ENCODE results near the gene ZNF17. TPM values are rescaled to one million over a fixed set of nuclear protein-coding genes. Genes with fewer than 3 reads are reported as not detected.

The ZNF17 gene
- polyA plus RNA-seq, 2 of the 4 experiments (the other 2 are of a cell fraction), result 4.1 to 6.4 TPM

DNA sequence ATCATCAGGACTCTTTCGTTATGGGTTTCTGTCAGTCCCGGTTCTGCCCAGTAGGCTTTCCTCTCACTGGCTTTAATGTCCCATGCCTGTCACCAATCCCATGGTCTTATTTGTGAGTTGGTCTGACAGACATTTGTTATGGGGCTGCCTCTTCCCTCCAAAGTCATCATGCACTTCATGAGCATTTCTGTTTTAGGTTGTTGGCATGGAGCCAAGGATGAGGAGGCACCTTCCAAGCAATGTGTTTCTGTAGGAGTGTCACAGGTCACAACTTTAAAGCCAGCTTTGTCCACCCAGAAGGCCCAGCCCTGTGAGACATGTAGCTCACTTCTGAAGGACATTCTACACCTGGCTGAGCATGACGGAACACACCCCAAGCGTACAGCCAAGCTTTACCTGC, 8.5 kb downstream of the ZNF17 start:
- WGBS (ENCODE audit: missing lambda C conversion rate), result 97% methylated on average over 4 of the region's 4 CpGs
- FAIRE-seq, result no peak
- no peak overlapping the region for H3K27ac ChIP-seq
- no peak overlapping the region for H3K4me3 ChIP-seq
- no peak for ATAC-seq
- ChIA-PET CTCF (no interaction called here), POLR2A (no interaction called here)
- no peak overlapping the region for H3K4me2 ChIP-seq
- no peak for DNase-seq (ENCODE audit: low read depth in 1 of 2, low spot score in 1 of 2)
- H3K9me3 ChIP-seq, result peaks cover 95% of the 10 kb centered on the region
- TF ChIP-seq ZNF302 (CRISPR knock-in tag; IDR thresholded peaks at IDR 0.05) (no peak), MAZ (IDR thresholded peaks at IDR 0.05; ENCODE audit: borderline replicate concordance, low read depth, low read length) (no peak), RNF2 (IDR thresholded peaks at IDR 0.05; ENCODE audit: borderline replicate concordance, low read depth) (no peak), RAD21 (conservative IDR thresholded peaks at IDR 0.05 in 1 of 2, IDR thresholded peaks at IDR 0.05 in 1 of 2) (no peak), HDAC2 (IDR thresholded peaks at IDR 0.05) (no peak)
- TF ChIP-seq, protein P1, sequence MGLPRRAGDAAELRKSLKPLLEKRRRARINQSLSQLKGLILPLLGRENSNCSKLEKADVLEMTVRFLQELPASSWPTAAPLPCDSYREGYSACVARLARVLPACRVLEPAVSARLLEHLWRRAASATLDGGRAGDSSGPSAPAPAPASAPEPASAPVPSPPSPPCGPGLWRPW (IDR thresholded peaks at IDR 0.05), result no peak
- TF ChIP-seq, protein P2, sequence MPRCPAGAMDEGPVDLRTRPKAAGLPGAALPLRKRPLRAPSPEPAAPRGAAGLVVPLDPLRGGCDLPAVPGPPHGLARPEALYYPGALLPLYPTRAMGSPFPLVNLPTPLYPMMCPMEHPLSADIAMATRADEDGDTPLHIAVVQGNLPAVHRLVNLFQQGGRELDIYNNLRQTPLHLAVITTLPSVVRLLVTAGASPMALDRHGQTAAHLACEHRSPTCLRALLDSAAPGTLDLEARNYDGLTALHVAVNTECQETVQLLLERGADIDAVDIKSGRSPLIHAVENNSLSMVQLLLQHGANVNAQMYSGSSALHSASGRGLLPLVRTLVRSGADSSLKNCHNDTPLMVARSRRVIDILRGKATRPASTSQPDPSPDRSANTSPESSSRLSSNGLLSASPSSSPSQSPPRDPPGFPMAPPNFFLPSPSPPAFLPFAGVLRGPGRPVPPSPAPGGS (IDR thresholded peaks at IDR 0.05), result no peak
- no peaks in the 10 kb centered on the region for H3K4me1 ChIP-seq

DNA sequence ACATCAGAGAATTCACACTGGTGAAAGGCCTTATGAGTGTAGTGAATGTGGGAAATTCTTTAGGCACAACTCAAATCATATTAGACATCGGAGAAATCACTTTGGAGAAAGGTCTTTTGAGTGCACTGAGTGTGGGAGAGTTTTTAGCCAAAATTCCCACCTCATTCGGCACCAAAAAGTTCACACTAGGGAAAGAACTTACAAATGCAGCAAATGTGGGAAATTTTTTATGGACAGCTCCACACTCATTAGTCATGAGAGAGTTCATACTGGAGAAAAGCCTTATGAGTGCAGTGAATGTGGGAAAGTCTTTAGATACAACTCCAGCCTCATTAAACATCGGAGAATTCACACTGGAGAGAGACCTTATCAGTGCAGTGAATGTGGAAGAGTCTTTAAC, 10.1 kb downstream of the ZNF17 start:
- DNase-seq (ENCODE audit: low read depth in 1 of 2, low spot score in 1 of 2) (no peak), FAIRE-seq (no peak)
- CTCF ChIA-PET, result no interaction called here

DNA sequence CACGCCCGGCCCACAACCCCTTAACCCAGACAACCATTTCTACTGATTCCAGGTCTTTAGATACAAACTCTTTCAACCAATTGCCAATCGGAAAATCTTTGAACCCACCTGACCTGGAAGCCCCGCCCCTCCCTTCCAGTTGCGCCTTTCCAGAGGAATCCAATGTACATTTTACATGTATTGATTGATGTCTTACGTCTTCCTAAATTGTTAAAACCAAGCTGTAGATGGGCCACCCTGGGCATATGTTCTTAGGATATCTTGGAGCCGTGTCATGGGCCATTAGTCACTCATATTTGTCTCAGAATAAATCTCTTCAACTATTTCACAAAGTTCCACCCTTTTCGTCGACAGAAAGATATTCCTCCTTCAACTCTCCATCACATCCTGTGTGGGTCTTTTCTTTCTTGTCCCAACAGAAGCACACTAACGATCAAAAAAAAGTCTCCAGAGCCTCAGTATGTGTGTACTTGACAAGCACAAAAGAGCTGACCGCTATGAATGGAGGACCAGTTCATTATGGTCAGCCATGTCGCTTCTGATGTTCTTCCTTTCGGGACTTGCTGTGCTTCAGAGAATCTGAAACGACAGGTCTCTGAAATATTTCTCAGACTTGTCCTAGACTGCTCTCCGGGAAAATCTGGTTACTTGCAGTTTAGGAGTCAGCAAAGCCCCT, 23.6 kb downstream of the ZNF17 start:
- Histone ChIP-seq H3K9me3 (peaks cover 79% of the 10 kb centered on the region), H3K4me2 (peak overlapping the region; percentile 77), H3K4me1 (no peaks in the 10 kb centered on the region), H3K4me3 (peak overlapping the region; percentile 85), H3K27ac (peak overlapping the region; percentile 52 to 61)
- no peak for FAIRE-seq
- ChIA-PET CTCF (interaction anchor here (0.7 to 0.9 kb wide), 2 partner anchors 17 to 20 kb away, joined by 3 read pairs; no protein-coding TSS in a partner anchor), POLR2A (interaction anchor here (0.6 kb wide), 1 partner anchor 568 kb away, joined by 3 read pairs; the partner anchor contains the start of gene ZNF606)
- 46% methylated on average over 15 of the region's 15 CpGs for WGBS (ENCODE audit: missing lambda C conversion rate)
- ATAC-seq, result peak; percentile 13 to 25; a peak in 3 of 6 replicates
- TF ChIP-seq ESRRA (IDR thresholded peaks at IDR 0.05; ENCODE audit: borderline replicate concordance, low read length) (no peak), CHD4 (IDR thresholded peaks at IDR 0.05; ENCODE audit: borderline replicate concordance) (0 out of 2 replicates have a peak, but pooled peaks have one; percentile 29), KDM1A (IDR thresholded peaks at IDR 0.05; ENCODE audit: low read depth) (no peak), JUNB (IDR thresholded peaks at IDR 0.05) (no peak), RNF2 (IDR thresholded peaks at IDR 0.05; ENCODE audit: borderline replicate concordance, low read depth) (no peak)
- no peak for DNase-seq (ENCODE audit: low read depth in 1 of 2, low spot score in 1 of 2)

More for the DNA sequence above, 10.1 kb downstream of the ZNF17 start:
- WGBS (ENCODE audit: missing lambda C conversion rate), result 65% methylated on average over 3 of the region's 3 CpGs
- Histone ChIP-seq H3K9me3 (peaks cover 94% of the 10 kb centered on the region), H3K27ac (no peak overlapping the region), H3K4me3 (no peak overlapping the region), H3K4me2 (no peak overlapping the region), H3K4me1 (no peaks in the 10 kb centered on the region)
- POLR2A ChIA-PET, result no interaction called here
- TF ChIP-seq, protein P3, sequence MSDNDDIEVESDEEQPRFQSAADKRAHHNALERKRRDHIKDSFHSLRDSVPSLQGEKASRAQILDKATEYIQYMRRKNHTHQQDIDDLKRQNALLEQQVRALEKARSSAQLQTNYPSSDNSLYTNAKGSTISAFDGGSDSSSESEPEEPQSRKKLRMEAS (IDR thresholded peaks at IDR 0.05), result no peak
- no peak for TF ChIP-seq ZNF302 (CRISPR knock-in tag; IDR thresholded peaks at IDR 0.05)
- TF ChIP-seq MAZ (IDR thresholded peaks at IDR 0.05; ENCODE audit: borderline replicate concordance, low read depth, low read length), result no peak
- no peak for TF ChIP-seq JUN (IDR thresholded peaks at IDR 0.05)
- no peak for TF ChIP-seq BHLHE40 (IDR thresholded peaks at IDR 0.05; ENCODE audit: low read depth, low read length)
- no peak for TF ChIP-seq MAFK (IDR thresholded peaks at IDR 0.05; ENCODE audit: partially characterized antibody)
- TF ChIP-seq CHD2 (IDR thresholded peaks at IDR 0.05; ENCODE audit: low read length, partially characterized antibody), result no peak
- TF ChIP-seq ZC3H11A (IDR thresholded peaks at IDR 0.05), result no peak
- TF ChIP-seq, protein P1 (IDR thresholded peaks at IDR 0.05), result no peak
- TF ChIP-seq POLR2A (IDR thresholded peaks at IDR 0.05; ENCODE audit: low read length), result no peak
- TF ChIP-seq, protein P4, sequence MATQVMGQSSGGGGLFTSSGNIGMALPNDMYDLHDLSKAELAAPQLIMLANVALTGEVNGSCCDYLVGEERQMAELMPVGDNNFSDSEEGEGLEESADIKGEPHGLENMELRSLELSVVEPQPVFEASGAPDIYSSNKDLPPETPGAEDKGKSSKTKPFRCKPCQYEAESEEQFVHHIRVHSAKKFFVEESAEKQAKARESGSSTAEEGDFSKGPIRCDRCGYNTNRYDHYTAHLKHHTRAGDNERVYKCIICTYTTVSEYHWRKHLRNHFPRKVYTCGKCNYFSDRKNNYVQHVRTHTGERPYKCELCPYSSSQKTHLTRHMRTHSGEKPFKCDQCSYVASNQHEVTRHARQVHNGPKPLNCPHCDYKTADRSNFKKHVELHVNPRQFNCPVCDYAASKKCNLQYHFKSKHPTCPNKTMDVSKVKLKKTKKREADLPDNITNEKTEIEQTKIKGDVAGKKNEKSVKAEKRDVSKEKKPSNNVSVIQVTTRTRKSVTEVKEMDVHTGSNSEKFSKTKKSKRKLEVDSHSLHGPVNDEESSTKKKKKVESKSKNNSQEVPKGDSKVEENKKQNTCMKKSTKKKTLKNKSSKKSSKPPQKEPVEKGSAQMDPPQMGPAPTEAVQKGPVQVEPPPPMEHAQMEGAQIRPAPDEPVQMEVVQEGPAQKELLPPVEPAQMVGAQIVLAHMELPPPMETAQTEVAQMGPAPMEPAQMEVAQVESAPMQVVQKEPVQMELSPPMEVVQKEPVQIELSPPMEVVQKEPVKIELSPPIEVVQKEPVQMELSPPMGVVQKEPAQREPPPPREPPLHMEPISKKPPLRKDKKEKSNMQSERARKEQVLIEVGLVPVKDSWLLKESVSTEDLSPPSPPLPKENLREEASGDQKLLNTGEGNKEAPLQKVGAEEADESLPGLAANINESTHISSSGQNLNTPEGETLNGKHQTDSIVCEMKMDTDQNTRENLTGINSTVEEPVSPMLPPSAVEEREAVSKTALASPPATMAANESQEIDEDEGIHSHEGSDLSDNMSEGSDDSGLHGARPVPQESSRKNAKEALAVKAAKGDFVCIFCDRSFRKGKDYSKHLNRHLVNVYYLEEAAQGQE (IDR thresholded peaks at IDR 0.05), result no peak
- no peak for TF ChIP-seq SMC3 (IDR thresholded peaks at IDR 0.05)
- no peak for ATAC-seq
